Breast epithelium (tissue), 3 donors: Measurements from ENCODE around the gene PICALM.

Source experiments
- POLR2A ChIP-seq: fragments of 450-650 bp; IDR thresholded peaks from one replicate; pipeline ENCODE4 v1.6.1; 2016; ENCODE audit warnings: antibody characterized with exemption, mild to moderate bottlenecking, moderate library complexity
- POLR2AphosphoS5 ChIP-seq, 3 donors: sonication (generic); formaldehyde crosslinking; IDR thresholded peaks; one replicate each; pipeline ENCODE4 v1.6.1; 2017; ENCODE audit warnings: antibody characterized with exemption in 3 of 3
- TF ChIP-seq, protein P1 (sequence below), 3 donors: fragments of 450-650 bp; IDR thresholded peaks; one replicate each; pipeline ENCODE4 v1.5.1; 2016 to 2017; ENCODE audit warnings: antibody characterized with exemption in 3 of 3, mild to moderate bottlenecking in 3 of 3, moderate library complexity in 3 of 3

DNA sequence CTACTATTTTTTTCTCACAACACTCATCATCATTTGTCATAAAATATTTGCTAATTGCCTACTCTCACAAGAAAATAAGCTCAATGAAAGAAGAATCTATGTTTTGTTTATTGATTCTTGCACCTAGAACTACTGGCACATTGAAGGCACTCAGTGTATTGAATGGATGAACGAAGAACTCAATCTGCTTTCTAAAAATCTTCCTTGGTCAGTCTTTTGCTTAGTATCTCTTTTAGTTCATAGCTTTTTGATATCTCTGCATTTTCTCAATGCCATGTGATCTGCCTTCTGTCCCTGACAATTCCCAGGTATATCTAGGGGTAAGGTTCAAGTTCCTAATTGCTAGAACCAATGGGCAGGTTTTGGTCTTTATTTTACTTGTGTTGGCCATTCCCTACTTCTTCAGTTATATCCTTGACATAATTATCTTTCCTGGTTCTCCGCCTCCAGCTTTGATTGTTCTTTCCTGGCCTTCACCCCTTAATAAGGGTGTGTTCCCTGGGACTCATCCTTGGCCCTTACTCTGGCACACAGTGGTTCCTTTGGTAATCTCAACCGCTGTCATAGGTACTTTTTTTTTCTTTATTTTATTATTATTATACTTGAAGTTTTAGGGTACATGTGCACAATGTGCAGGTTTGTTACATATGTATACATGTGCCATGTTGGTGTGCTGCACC, 117.3 kb downstream of the PICALM start:
- TF ChIP-seq, protein P1, sequence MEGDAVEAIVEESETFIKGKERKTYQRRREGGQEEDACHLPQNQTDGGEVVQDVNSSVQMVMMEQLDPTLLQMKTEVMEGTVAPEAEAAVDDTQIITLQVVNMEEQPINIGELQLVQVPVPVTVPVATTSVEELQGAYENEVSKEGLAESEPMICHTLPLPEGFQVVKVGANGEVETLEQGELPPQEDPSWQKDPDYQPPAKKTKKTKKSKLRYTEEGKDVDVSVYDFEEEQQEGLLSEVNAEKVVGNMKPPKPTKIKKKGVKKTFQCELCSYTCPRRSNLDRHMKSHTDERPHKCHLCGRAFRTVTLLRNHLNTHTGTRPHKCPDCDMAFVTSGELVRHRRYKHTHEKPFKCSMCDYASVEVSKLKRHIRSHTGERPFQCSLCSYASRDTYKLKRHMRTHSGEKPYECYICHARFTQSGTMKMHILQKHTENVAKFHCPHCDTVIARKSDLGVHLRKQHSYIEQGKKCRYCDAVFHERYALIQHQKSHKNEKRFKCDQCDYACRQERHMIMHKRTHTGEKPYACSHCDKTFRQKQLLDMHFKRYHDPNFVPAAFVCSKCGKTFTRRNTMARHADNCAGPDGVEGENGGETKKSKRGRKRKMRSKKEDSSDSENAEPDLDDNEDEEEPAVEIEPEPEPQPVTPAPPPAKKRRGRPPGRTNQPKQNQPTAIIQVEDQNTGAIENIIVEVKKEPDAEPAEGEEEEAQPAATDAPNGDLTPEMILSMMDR (IDR thresholded peaks at IDR 0.05) = no peak
- TF ChIP-seq POLR2A (no peak), POLR2AphosphoS5 (IDR thresholded peaks at IDR 0.05) (no peak)
